ENCODE measurements around the gene SDCCAG8.

SDCCAG8 gene

GRCh38 chr1:243523766-243524165 is 267.9 kb downstream of the SDCCAG8 start:
- POLR2A ChIA-PET = no interaction called here
- Histone ChIP-seq H3K4me3 (ENCODE audit: low read depth, low read length) (no peak overlapping the region), H3K27ac (ENCODE audit: extremely low read depth, low read depth, low read length) (no peak overlapping the region), H3K9me3 (ENCODE audit: control insufficient read depth, insufficient read depth, low read depth, low read length) (no peaks in the 10 kb centered on the region), H3K36me3 (ENCODE audit: control insufficient read depth in 2 of 2, insufficient read depth in 1 of 2, low read length in 2 of 2) (no peaks in the 10 kb centered on the region), H3K4me1 (ENCODE audit: control insufficient read depth, insufficient read depth, low read length) (0 out of 2 replicates have a peak, but pooled peaks cover 3% of the 10 kb centered on the region)
- TF ChIP-seq ZSCAN18 (tag by site-specific recombination; IDR thresholded peaks at IDR 0.05) (no peak), FEZF1 (tag by site-specific recombination; IDR thresholded peaks at IDR 0.05) (no peak), ZNF350 (tag by site-specific recombination; IDR thresholded peaks at IDR 0.05) (no peak), ZNF426 (tag by site-specific recombination; IDR thresholded peaks at IDR 0.05) (no peak), OSR2 (tag by site-specific recombination; IDR thresholded peaks at IDR 0.05) (no peak), ZNF449 (tag by site-specific recombination; IDR thresholded peaks at IDR 0.05) (no peak), ZNF248 (tag by site-specific recombination; IDR thresholded peaks at IDR 0.05) (no peak), ZNF549 (tag by site-specific recombination; IDR thresholded peaks at IDR 0.05) (no peak), ZNF785 (tag by site-specific recombination; IDR thresholded peaks at IDR 0.05) (no peak), ZNF626 (tag by site-specific recombination; IDR thresholded peaks at IDR 0.05) (no peak), ZNF830 (tag by site-specific recombination; IDR thresholded peaks at IDR 0.05; ENCODE audit: low read depth) (no peak), HOXC10 (CRISPR knock-in tag; IDR thresholded peaks at IDR 0.05) (no peak), ZNF561 (tag by site-specific recombination; IDR thresholded peaks at IDR 0.05; ENCODE audit: borderline replicate concordance) (no peak), EGR2 (tag by site-specific recombination; IDR thresholded peaks at IDR 0.05; ENCODE audit: low read depth) (no peak), KLF17 (tag by site-specific recombination; IDR thresholded peaks at IDR 0.05) (no peak)
- TF ChIP-seq, protein P1, sequence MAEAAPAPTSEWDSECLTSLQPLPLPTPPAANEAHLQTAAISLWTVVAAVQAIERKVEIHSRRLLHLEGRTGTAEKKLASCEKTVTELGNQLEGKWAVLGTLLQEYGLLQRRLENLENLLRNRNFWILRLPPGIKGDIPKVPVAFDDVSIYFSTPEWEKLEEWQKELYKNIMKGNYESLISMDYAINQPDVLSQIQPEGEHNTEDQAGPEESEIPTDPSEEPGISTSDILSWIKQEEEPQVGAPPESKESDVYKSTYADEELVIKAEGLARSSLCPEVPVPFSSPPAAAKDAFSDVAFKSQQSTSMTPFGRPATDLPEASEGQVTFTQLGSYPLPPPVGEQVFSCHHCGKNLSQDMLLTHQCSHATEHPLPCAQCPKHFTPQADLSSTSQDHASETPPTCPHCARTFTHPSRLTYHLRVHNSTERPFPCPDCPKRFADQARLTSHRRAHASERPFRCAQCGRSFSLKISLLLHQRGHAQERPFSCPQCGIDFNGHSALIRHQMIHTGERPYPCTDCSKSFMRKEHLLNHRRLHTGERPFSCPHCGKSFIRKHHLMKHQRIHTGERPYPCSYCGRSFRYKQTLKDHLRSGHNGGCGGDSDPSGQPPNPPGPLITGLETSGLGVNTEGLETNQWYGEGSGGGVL (tag by site-specific recombination; IDR thresholded peaks at IDR 0.05) = no peak
- TF ChIP-seq, protein P2, sequence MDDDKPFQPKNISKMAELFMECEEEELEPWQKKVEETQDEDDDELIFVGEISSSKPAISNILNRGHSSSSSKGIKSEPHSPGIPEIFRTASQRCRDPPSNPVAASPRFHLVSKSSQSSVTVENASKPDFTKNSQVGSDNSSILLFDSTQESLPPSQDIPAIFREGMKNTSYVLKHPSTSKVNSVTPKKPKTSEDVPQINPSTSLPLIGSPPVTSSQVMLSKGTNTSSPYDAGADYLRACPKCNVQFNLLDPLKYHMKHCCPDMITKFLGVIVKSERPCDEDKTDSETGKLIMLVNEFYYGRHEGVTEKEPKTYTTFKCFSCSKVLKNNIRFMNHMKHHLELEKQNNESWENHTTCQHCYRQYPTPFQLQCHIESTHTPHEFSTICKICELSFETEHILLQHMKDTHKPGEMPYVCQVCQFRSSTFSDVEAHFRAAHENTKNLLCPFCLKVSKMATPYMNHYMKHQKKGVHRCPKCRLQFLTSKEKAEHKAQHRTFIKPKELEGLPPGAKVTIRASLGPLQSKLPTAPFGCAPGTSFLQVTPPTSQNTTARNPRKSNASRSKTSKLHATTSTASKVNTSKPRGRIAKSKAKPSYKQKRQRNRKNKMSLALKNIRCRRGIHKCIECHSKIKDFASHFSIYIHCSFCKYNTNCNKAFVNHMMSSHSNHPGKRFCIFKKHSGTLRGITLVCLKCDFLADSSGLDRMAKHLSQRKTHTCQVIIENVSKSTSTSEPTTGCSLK (tag by site-specific recombination; IDR thresholded peaks at IDR 0.05) = no peak
- TF ChIP-seq, protein P3, sequence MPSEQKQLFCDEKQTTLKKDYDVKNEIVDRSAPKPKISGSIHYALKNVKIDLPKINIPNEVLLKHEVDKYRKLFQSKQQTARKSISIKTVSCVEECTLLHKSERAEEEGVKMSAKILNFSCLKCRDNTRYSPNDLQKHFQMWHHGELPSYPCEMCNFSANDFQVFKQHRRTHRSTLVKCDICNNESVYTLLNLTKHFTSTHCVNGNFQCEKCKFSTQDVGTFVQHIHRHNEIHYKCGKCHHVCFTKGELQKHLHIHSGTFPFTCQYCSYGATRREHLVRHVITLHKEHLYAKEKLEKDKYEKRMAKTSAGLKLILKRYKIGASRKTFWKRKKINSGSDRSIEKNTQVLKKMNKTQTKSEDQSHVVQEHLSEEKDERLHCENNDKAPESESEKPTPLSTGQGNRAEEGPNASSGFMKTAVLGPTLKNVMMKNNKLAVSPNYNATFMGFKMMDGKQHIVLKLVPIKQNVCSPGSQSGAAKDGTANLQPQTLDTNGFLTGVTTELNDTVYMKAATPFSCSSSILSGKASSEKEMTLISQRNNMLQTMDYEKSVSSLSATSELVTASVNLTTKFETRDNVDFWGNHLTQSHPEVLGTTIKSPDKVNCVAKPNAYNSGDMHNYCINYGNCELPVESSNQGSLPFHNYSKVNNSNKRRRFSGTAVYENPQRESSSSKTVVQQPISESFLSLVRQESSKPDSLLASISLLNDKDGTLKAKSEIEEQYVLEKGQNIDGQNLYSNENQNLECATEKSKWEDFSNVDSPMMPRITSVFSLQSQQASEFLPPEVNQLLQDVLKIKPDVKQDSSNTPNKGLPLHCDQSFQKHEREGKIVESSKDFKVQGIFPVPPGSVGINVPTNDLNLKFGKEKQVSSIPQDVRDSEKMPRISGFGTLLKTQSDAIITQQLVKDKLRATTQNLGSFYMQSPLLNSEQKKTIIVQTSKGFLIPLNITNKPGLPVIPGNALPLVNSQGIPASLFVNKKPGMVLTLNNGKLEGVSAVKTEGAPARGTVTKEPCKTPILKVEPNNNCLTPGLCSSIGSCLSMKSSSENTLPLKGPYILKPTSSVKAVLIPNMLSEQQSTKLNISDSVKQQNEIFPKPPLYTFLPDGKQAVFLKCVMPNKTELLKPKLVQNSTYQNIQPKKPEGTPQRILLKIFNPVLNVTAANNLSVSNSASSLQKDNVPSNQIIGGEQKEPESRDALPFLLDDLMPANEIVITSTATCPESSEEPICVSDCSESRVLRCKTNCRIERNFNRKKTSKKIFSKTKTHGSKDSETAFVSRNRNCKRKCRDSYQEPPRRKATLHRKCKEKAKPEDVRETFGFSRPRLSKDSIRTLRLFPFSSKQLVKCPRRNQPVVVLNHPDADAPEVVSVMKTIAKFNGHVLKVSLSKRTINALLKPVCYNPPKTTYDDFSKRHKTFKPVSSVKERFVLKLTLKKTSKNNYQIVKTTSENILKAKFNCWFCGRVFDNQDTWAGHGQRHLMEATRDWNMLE (tag by site-specific recombination; conservative IDR thresholded peaks at IDR 0.05; ENCODE audit: low read depth) = no peak
- CTCF ChIA-PET = interaction anchor here (1.6 kb wide), 1 partner anchor 749 kb away, joined by 3 read pairs; no protein-coding TSS in a partner anchor

All from HEK293 (cell line).